ENCODE measurements around the gene COL4A1.
"Not testable (repeated sequence)": the region's sequence is repeated elsewhere in the genome, so short reads cannot be mapped to it uniquely, and the experiment has no call there.

COL4A1 gene

DNA sequence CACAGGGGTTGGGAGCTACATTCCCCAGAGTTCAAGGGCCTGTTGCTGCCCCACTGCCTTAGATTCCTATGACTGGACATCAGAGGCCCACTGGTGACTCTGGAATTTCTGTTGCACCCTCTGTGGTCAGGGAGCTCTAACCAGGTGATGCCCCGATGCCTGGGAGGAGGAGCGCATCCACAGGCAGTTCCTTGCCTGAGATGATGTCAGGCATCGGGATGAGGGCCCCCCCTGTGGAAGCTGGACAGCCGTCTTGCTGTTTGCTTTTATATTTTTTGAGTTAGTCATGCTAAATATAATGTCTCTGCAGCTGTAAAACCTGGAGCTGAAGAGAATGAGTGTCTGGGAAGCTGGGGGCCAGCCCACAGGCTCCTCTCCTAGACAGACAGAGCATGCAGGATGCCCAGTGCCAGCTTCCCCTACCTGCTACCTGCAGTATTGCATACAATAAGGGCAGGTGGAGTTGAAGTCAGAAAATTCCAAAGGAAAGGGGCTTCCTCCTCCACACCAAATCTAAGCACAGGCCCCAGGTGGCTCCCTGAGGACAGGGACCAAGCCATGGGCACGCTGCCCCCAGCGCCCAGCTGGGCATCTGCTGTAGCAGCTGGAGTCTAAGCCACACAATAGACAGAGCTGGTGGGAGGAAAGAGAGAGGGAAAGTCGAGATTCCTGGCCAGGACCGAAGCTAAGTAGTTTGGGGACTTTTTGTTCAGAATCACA, 16.4 kb upstream of the COL4A1 start:
- DNase-seq, result no peak

DNA sequence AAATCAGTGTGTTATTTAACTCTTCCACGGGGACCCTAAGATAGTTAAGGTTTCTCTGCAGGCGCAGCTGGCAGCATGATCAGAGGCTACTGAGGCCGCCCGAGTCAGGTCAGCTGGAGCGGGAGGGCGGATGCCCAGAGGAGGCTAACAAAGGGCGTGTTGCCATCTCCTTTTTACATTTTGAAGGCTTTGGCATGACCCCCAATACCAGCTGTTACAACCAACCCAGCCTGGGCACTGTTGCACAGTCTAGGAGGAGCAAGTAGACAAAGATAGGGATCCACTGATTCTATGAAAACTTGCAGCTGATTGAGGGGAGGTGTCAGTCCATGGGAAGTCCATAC, 15.8 kb upstream of the COL4A1 start:
- DNase-seq, result no peak

DNA sequence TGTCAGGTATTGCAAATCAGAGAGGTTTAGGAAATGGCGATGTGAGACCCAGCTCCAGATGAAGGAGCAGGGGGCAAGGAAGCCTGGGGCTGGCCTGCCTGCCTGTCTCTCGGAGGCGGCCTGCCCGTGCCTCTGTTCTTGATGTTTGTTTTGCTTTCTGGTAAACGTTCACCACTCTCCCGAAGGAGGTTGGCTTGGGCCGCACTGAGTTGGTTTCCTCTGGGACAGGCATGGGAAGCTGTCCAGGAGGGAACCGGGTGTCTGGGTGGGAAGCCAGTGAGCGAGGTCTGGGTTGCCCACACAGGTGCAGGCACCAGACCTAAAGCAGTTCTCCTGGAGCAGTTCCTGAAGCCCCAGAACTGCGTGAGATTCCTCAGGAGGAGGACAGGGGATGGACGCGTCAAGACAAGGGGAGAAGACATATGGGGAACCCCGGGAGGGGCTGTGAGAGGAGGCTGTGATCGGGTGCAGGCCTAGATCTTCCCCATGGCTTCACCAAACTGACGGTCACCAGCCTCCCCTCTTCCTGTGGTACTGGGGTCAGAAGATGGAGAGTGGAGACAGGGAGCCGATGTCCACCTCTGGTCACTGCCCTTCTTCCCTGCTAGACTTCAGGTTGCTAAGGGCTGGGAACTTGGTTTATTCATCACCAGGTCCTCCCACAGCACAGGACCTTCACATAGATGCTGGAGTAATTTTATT, 15.3 kb upstream of the COL4A1 start:
- no peak for DNase-seq

DNA sequence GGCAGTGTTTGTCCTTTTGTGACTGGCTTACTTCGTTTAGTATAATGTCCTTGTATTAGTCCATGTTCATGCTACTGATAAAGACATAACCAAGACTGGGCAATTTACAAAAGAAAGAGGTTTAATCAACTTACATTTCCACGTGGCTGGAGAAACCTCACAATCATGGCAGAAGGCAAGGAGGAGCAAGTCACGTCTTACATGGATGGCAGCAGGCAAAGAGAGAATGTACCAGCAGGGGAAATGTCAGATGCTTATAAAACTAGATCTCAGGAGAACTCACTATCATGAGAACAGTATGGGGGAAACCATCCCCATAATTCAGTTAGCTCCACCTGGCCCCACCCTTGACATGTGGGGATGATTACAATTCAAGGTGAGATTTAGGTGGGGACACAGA, 14.6 kb upstream of the COL4A1 start:
- not testable (repeated sequence) for DNase-seq

DNA sequence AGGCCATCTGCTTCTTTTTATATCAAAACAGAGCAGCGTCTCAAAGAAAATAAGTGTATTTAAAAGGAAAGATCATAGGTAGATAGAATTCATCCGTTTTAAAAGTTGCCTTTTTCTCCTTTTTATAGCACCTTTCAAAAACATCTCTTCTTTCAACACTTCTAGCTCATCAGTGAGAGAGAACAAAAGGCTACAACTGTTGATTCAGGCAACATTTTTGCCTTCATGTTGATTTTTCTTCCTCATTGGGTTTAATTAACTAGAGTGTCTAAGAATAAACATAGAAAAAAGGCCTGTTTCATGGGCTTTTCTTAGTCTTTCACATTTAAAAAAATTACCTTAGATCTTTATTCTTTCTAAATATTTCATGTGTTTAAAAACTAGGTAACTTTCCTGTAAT, 13.7 kb upstream of the COL4A1 start:
- no peak for DNase-seq

DNA sequence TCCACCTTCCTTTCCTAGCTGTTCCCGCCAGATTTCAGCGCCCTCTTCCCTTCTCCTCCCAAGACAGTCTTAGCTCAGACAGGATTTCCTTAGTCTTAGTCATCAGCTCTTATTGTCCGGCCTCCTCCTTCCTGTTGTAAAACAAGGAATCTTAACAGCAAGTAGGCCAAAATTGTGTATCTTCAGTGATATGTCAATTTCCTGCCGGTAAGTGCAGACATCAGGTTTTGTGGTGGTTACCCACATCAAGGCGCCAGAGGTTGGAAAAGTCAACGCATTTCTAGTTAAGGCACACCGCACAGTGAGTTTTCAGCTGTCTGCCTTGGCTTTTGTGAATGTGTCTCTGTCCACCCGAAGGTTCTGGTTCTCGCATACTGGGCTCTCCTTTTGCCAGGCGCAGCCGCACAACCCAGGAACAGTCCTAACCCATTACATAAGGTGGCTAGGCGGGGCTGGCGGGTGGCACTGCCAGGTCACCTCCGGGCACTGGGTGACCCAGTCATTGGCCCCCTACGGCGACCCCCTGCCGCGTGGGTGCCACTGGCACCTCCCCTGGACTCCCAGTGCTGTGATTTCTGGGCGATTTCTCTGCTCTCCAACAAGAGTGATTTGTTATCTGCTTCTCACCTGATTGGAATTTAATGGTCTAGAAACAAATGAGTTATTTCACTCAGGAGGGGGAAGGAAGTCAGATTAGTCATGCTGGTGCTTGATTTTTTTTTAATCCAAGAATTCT, 13.0 kb upstream of the COL4A1 start:
- DNase-seq, result no peak

DNA sequence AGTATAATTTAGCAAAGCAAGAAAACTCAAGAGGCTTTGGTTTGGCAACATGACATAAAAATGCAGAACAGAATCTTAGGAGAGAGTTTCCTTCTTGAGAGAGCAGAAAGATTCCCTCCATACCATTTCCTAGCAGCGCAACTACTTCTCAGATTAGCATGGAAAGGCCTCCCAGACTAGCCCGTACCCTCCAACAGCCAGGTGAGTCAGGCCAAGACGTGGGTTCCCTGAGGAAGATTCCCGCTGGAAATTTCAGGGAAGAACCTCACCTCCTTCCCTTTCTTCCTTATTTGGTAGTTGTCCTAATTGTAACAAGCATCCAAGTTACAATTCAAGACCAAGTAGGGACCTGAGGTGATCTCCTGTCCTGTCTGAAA, 12.4 kb upstream of the COL4A1 start:
- DNase-seq, result no peak

DNA sequence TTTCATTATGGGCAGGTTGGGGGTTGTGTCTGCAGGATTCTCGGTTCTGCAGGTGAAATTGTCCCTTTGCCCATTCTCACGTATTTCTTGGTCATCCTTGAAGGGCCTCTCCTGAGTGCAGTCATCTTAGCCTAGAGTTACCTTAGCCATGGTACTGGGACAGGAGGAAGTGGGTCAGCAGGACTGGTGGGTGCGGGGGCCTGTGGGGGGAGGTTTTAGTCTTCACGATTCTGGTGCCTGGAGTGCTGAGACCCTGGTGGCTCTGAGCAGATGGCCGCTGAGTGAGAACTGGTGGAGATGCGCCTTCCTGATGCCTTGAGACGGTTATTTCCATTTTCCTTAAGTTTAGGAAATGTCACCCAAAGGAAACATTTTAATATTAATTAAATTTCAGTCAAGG, 12.0 kb upstream of the COL4A1 start:
- DNase-seq, result no peak

DNA sequence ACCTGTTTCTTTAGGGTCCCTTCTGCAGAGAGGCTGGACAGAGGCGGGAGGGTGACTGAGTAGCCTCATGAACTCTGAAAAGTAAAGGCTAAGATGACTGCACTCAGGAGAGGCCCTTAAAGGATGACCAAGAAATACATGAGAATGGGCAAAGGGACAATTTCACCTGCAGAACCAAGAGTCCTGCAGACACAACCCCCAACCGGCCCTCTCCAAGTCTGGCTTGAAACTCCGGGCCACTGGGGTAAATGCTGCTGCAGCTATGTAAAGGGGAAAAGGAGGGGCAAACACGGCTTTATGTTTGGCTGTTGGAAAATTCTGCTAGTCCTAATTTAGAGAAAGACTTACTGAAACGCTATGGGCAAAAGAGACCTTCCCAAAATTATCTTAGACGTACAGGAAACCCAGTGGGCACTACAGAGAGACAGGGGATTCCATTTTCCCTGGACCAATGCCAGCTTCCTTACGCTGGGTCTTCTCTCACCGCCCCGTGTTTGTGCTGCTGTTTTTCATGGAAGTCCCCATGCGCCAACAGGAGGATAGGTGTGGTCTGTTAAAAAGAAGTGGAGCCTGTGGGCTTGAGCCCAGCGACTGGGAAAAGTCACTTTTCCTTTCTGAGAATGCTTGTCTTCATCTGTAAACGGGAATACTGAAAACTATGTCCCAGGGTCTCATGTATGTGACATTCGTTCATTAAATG, 10.7 kb upstream of the COL4A1 start:
- DNase-seq, result no peak

DNA sequence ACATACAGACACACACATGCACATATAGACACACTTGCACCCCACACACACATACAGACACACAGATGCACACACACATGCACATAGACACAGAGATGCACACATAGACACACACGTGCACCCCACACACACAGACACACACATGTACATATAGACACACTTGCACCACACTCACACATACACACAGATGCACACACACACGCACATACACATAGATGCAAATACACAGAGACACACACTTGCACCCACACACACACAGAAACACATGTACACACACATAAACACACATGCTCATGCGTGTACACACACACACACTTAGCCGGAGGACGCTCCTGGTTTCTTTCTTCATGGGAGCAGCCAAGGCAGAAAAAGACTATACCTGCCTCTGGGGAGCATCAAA, 10.1 kb upstream of the COL4A1 start:
- no peak for DNase-seq

DNA sequence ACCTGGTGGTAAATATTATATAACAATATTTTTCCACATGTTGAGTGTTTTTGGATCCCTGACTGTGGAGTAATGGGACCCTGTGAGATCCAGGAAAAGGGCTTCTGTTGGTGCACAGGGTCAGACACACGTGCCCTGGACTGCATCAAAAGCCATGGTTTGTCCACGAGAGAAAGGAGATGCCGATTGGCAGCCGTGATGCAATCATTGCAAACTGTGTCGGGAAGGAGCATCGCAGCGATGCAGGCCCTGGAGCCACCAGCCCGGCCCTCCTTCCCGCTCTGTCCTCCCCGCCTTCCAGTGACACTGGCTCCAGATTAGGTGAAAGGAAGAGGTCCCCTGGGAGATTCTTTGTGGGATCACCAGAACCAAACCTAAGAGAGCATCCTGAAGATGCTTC, 9.2 kb upstream of the COL4A1 start:
- DNase-seq, result no peak

DNA sequence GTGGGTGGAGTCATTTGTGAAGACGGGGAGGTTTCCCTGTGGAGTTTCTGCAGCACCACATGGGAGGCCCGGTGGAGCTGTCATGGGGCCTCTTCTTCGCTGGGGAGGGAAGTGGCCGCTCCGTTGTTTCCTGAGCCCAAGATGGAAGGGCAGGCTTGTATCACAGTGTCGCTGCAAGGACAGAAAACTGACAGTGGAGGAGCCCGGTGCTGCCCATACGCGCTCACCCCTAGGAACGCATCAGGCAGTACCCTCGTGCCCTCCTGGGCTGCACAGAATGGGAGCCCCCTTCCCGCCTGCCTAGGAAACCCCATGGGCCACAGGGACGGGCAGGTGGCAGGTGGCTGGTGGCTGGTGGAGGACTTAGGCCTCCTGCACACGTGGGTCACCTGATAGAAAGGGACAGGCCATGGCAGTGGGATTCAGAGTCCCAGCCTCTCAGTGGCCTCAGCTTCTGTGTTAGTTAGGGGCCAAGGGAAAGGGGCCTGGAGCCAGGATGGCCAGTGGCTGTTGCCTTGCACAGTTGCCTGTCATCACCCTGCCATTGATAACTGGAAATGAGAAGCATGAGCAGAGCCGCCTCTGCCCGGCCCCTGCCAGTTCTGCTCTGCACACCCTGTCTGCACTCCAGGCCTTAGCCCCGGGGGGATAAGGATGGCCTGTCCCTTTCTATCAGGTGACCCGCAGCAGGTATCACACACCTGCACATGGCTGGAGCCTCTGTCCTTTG, 7.7 kb upstream of the COL4A1 start:
- DNase-seq, result no peak

DNA sequence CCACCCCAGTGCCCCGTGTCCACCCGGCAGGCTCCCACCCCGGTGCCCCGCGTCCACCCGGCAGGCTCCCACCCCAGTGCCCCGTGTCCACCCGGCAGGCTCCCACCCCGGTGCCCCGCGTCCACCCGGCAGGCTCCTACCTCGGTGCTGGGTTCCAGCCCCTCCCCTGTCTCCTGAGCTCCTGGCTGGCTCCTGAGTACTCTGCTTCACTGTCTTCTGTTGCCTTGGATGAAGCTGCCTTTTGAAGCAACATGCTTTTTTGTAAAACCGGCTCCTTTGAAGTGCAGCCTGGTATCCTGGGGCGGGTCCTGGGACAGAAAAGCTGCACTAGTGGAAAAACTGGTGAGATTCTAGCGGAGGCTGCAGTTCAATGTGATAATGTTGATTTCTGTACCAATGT, 6.8 kb upstream of the COL4A1 start:
- not testable (repeated sequence) for DNase-seq

DNA sequence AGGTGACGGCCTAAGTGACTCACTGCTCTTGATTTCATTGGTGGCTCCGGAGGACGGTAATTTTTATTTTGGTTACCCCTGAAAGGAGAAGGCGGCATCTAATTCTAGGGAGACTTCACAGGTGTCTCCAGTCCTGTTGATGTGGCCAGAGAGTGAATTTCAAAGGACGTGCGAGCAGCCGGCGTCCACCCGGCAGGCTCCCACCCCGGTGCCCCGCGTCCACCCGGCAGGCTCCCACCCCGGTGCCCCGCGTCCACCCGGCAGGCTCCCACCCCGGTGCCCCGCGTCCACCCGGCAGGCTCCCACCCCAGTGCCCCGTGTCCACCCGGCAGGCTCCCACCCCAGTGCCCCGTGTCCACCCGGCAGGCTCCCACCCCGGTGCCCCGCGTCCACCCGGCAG, 6.3 kb upstream of the COL4A1 start:
- not testable (repeated sequence) for DNase-seq

DNA sequence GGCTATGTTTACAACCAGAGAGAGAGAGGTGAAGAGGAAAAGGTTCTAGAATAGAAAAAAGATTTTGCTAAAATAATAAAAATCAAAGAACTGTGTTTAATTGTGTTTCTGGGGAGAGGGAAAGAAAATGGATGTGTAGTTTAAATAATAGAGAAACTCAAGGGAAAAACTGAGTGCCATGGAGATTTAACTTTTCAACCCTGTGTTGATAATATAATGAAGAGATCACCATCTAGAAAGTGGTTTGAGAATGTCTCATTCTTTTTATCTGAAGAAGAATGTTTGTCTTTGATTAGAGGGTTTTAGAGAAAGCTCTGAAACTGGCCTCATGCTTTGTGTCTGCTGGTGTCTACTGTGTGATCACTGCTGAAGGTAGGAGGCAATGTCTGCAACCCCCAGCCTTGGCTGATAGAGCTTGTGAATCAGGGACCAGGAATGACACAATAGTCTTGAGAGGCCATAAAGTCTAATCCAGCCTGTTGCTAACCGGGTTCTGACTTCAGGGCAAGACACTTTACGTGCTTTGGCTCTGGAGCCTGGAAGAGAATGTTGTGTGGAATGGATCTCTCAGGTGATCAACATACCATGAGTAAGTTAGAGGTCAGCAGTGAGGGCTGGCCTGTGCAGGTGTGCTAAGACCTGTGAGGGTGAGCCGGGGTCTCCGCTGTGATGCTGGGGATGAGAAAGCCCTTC, 5.5 kb upstream of the COL4A1 start:
- DNase-seq, result no peak

DNA sequence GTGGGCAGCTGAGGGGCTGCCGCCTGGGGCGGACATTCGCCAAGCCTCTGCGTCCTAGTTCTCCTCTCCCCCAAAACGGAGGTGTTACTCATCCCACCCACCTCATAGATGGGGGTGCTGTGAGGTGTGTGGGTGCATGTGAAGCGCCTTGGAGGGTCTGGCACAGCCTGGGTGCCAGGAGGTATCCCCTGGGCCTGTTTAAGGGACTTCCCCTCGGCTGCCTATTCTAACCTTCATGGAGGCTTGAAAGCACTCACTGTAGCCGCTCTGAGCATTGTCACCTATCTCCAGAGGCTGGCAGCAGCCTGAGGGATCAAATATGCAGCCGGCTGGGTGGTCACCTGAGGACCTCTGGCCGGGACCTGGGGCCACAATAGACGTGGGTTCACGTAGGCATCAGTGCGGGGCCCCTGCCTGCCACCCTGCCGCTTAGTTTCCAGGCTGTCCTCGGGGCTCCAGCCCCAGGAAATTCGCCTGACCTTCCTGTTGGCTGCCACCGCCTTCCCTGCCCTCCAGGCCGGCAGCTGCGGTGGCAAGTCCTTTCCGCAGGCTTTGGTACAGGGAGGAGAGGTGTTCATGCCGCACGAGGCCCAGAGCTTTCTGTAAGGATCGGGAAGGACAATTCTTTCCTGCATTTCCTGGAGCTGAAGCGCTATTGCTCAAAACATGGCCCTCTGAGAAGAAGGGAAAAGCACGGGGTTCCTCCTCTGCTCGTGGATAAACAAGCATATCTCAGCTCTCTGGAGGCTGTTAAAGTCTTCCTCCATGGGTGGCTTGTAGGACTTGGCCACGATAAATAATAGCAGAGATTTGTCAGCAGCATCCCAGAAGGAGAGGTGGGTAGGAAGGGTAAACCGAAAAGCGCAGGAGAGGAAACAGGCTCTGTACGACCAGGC, 4.7 kb upstream of the COL4A1 start:
- DNase-seq, result no peak

DNA sequence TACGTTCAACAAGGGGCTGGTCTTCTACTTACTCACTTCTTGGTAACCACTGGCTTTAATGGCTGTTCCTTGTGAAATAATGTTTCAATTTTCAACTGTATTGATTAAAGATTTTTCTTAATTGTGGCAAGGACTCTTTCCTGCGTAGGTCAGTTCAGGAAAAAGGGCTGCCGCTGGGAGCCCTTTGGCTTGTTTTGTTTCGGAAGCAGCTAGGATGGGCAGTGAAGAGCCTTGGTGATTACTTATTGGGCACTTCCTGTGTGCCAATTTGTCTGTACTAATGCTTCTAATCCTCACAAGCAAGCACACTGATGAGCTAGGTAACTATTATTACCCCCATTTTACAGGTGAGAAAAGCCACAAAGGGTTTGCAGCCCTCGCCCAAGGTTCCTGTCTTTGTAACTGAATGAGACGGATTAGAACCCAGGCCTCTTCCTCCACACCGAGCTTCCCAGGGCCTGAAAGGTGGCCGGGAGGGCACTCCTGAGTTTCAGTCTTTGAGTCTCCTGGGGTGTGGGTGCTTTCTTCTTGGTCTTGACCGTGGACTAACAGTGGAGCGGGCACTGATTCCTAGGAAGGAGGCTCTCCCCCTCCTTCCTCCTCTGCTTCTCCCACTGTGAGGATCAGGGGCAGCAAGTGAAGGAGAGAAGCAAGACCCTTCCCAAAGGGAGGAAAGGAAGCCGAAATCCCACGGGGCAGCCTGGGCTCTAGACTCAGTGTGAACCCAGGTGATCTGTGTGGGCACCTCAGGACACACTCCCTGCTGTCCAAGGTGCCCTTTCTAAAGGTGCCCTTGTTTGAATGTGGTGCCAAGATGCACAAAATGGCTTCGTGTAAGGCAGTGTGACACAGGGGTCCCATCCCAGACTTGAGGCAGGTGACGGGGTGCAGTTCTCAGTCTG, 3.8 kb upstream of the COL4A1 start:
- DNase-seq, result no peak

DNA sequence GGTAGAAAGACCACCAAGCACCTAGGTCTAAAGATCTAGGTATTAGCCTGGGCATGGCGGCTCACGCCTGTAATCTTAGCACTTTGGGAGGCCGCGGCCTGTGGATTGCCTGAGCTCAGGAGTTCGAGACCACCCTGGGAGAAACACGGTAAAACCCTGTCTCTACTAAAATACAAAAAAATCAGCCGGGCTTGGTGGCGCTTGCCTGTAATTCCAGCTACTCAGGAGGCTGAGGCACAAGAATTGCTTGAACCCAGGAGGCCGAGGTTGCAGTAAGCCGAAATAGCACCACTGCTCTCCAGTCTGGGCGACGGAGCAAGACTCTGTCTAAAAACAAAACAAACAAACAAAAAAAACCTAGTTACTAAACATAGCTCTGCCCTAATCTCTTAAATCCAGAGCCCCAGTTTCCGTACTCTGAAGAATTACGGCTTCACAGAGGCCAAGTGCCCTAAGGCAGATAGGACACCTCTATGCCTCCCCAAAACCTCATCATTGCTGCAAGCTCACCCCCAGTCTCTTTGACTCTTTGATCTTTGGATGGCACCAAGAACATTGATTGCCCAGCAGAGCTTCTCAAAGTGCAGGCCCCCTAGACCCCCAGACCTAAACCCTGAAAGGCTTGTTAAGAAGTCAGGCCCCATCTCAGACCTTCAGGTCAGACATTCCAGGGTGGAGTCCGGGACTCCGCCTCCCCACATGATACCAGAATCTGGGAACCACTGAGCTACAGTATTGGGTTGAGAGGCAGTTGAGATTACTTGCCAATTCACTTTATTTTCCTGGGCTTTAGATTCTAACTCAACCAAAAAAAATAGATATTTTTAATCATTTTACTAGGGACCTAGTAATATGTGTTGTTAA, 2.9 kb upstream of the COL4A1 start:
- no peak for DNase-seq

Data from NCI-H187 treated with DMSO at 0.1 percent for 48 hours (cell line).